GM18520 (cell line): ENCODE measurements around the gene AMD1.
A peak's percentile ranks its signal among the peaks of the same experiment; 100 is the strongest.
"Not testable (repeated sequence)": the region's sequence is repeated elsewhere in the genome, so short reads cannot be mapped to it uniquely, and the experiment has no call there.

ENCODE experiments used
- ATAC-seq: cut with Tn5 transposase; IDR thresholded peaks from one replicate; pipeline ENCODE4 v1.9.1; 2021; ENCODE audit not compliant: unreplicated experiment

Gene AMD1

DNA sequence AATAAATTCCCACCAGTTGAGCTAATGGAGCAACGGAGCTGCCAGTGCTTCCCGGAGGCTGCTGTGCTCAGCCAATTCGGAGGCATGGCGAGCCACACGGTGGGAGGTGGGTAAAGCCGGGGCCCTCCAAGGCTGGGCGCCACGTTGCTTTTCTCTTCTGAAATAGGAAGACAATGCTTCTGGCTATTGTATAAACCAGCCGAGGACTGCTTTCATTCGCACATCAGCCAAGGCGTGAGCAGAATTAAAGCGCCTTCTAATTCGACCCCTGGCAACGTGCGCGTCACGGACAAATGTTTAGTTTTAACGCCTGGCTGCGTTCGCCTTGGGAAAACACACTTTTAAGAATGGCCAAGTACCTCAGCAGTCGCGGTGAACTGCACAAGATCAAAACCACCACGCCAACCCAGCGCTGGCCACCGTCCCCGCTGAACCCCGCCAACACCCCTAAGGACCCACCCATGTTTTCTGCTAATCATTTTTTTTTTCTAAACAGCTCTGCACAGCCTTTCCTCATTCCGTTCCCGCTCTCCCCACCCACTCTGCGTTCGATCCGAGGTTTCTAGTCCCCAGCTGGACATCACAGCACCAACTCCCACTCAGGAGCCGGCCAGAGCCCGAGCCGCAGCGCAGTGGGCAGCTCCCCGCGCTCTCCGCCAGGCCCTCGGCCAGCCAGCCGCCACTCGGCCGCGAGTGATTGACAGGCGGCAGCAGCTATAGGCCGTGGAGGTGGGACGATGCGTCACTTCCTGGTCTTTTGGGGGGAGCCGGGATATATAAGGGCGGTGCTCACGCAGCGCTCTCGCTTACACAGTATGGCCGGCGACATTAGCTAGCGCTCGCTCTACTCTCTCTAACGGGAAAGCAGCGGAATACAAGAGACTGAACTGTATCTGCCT lies at the start of gene AMD1:
Gene AMD1 (plus strand): TSS at position 805 of the 899 bp plus-strand sequence. CDS start 321 bp downstream, outside the sequence.
- ATAC-seq: peak; percentile 65

DNA sequence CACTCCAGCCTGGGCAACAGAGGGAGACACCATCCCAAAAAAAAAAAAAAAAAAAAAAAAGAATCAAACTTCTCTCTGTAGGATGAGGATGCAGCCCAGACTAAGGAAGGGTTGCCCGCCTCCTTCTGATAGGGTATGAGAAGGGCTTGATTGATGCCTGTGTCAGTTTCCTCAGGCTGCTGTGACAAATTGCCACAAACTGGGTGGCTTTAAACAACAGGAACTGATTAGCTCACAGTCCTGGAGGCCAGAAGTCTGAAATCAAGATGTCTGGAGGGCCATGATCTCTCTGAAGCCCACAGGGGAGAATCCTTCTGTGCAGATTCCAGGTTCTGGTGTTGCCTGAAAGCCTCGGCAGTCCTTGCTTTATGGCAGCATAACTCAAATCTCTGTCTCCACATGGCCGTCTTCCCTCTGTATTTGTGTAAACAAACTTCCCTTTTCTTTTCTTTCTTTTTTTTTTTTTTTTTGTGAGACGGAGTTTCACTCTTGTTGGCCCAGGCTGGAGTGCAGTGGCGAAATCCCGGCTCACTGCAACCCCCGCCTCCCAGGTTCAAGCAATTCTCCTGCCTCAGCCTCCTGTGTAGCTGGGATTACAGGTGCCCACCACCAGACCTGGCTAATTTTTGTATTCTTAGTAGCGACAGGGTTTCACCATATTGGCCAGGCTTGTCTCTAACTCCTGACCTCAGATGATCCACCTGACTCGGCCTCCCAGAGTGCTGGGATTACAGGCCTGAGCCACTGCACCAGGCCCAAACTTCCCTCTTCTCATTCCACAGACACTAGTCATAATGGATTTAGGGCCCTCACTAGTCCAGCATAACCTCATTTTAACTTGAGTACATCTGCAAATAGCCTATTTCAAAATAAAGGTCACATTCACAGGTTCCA lies 48.1 kb upstream of the AMD1 start:
- ATAC-seq: no peak

DNA sequence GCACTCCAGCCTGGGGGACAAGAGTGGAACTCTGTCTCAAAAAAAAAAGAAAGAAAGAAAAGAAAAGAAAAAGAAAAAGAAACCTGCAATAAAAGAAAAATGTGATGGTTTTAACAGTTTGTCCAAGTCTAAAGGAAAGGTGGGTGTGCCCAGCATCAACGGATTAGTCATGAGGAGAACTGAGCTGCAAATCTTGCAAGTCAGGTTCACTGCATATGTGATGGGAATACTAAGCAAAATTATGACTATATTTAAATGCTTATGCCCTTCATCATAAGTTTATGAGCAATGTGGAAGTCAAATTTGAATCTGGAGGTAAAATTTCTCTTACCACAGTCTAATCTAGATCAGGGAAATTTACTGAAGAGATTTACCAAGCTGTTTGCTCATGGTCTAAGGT lies 46.2 kb upstream of the AMD1 start:
- ATAC-seq: no peak

DNA sequence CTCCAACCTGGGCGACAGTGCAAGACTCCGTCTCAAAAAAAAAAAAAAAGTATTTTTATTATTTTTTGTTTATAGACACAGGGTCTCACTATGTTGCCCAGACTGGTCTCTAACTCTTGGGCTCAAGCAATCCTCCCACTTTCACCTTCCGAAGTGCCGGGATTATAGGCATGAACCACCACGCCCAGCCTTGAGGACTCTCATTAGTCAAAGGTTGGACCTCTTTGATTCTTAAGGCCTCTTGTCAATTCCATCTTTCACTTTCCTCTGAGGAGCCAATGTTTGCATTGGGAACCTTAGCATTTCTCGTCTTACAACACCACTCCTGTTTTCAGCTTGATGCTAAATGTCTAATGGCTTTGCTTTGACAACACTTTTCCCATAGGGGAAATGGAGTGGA lies 43.2 kb upstream of the AMD1 start:
- ATAC-seq: no peak

DNA sequence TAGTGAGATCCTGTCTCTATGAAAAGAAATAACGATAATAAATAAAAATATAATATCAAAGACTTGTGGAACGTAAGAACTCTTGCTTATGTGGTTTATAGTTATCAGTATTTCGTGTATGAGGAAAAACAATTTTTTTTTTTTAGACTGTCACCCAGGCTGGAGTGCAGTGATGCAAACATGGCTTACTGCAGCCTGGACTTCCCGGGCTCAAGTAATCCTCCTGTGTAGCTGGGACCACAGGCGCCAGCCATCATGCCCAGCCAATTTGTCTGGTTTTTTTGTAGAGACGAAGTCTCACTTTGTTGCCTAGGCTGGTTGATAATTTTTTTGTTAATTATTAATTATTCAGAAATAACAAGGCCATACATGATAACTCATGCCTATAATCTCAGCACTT lies 40.8 kb upstream of the AMD1 start:
- ATAC-seq: no peak

DNA sequence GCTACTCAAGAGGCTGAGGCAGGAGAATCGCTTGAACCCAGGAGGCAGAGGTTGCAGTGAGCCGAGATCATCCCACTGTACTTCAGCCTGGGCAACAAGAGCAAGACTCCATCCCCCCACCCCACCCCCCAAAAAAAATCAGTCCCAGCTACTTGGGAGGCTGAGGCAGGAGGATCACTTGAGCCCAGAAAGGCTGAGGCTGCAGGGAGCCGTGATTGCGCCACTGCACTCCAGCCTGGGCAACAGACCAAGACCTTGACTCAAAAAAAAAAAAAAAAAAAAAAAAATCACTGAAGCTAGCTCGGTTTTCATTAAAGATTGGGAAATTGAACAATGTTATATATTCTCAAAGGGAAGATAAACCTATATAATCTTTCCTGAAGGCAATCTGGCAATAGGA lies 38.8 kb upstream of the AMD1 start:
- ATAC-seq: not testable (repeated sequence)

DNA sequence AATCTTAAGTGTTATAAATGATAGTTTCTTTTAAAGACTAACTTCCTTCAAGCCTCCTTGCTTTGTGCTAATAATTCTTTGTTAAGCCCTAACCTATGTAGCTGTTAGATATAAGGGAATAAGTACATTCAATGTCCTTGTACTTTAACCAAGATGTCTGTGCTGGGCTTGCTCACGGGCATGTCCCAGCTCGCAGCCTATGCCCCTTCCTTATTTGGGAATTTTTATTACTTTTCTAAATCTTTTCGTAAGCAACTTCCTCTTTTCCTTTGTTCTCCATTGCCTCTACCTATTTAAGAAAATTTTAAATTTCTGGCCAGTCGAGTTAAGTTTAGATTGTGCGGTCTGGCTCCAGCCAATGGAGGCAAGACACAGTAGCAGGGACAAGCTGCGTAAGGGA lies 33.3 kb upstream of the AMD1 start:
- no peak for ATAC-seq

DNA sequence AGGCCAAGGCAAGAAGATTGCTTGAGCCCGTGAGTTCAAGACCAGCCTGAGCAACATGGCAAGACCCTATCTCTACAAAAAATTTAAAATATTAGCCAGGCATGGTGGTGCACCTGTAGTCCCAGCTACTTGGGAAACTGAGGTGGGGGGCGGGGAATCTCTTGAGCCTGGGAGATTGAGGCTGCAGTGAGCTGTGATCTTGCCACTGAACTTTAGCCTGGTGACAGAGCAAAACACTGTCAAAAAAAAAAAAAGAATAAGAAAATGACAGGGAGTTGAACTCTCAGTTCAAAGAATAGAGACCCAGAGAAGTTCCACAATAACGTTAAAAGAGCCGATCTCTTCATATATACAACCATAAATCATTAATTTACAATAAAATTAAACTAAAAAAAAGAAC lies 24.8 kb upstream of the AMD1 start:
- ATAC-seq: no peak

DNA sequence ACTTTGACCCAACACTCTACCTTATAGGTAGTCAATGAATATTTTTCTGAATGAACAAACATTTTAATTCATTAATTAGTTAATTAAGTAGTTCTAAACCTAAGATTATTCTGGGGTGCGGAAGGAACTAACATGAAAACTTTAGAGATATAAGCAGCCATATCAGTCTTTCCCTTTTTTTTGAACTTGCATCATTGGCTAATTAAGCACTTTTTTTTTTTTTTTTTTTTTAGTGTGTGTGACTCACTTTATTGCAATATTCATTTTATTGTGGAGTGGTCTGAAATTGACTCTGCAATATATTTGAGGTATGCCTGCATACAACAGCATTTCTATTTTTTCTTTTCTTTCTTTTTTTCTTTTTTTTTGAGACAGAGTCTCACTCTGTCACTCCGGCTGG lies 21.8 kb upstream of the AMD1 start:
- no peak for ATAC-seq

DNA sequence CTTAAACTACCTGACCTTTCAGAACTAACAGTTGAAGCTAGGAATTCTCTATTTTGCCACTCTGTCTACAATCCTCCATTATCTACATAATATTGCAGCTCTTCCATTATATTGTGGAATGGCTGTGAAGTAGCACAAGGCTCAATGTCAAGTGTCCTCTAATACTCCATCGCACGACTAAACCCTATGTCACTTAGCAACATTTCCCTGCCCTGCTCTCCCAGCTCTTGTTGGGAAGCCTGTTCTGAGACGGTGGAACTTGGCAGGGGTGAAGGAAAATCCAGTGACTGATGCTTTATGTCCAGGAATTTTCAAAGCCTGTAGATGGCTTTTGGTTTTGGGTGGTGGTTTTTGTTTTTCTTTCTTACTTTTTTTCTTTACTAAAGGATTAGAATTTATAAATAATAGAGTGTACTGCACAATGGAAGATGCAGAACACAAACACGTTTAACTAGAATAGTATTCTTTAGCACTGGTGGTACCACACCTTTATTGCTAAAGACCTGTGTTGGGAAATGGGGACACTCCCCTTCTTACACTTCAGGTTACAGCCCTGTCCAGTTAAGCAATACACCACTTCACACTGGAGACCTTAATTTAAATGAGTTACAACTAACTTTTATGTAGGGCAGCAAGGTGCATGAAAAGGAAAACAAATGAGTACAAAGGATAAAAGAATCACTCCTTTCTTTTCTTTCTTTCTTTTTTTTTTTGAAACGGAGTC lies 20.7 kb upstream of the AMD1 start:
- no peak for ATAC-seq

DNA sequence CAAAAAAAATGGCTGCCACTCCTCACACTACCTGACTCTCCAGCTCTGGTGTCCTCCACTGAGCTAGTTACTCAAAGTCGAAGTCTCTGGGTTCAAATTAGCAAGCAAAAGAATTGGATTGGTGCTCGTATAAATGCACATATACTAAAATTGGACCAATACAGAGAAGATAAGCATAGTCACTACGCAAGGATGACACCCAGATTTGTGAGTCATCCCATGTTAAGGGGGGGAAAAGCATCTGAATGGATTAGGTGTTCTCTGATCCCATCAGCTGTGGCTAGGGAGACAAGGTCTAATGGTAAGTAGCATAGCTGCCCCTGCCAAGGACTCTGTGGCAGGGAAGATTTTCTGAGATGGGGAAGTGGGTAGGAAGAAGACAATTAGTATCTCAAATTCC lies 18.3 kb upstream of the AMD1 start:
- ATAC-seq: no peak

DNA sequence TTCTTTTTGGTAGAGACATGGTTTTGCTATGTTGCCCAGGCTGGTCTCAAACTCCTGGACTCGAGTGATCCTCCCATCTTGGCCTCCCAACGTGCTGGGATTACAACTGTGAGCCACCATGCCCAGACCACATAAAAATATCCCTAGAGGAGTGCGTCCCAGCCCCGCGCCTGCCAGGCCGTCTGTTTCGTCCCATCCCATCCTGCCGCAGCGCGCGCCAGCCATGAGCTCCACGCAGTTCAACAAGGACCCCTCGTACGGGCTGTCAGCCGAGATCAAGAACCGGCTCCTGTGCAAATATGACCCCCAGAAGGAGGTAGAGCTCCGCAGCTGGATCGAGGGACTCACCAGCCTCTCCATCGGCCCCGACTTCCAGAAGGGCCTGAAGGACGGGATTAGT lies 16.6 kb upstream of the AMD1 start:
- ATAC-seq: no peak

DNA sequence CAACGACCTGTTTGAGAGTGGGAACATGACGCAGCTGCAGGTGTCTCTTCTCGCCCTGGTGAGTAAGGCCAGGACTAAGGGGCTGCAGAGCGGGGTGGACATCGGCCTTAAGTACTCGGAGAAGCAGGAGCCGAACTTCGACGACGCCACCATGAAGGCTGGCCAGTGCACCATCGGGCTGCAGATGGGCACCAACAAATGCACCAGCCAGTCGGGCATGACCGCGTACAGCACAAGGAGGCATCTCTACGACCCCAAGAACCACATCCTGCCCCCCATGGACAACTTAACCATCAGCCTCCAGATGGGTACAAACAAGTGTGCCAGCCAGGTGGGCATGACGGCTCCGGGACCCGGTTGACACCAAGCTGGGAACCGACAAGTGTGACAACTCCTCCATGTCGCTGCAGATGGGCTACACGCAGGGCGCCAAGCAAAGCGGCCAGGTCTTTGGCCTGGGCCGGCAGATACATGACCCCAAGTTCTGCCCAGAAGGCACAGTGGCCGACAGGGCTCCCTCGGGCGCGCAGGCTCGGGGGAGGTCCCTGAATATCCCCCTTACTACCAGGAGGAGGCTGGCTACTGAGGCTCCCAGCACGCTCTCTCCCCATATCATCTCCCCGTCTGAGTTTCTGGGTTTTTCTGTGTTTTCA lies 15.9 kb upstream of the AMD1 start:
- no peak for ATAC-seq

DNA sequence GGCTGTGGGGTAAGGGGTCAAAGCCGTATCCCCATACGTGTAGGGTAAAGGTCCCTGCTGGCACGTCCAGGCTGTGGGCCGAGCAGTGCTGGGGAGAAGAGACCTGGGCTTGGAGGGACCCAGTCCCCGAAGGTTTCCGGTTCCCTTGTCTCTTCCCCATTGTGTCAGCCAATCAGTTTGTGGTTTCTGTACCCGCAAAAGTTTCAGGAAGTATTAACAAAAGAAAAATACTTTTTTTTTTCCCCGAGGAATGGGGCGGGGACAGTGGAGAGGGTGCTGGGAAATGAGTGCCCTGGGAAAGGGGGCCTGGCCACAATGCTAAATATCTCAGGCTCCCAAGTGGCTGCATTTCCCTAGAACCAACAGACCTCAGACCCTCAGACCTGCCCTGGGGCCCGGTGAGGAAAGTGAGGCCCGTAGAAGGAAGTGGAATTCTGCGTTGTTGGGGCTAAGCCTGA lies 15.2 kb upstream of the AMD1 start:
- no peak for ATAC-seq

DNA sequence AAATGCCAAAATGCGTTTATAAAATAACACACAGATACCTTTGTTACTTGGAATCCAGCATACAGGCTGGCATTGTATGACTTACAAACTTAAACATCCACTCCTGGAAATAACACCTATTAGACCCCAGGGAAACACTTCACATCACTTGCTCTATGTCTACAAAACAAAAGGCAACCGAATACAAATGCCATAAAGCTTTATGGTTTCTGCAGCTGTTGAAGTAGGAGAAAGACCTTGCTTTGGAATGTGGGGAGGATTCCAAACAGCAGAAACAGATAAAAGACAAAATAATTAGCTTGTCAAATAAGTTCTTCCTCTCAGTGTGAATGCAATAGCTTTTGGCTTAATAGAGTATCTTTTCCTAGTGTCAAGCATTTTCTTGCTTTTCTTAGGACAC lies 9.8 kb upstream of the AMD1 start:
- ATAC-seq: no peak

DNA sequence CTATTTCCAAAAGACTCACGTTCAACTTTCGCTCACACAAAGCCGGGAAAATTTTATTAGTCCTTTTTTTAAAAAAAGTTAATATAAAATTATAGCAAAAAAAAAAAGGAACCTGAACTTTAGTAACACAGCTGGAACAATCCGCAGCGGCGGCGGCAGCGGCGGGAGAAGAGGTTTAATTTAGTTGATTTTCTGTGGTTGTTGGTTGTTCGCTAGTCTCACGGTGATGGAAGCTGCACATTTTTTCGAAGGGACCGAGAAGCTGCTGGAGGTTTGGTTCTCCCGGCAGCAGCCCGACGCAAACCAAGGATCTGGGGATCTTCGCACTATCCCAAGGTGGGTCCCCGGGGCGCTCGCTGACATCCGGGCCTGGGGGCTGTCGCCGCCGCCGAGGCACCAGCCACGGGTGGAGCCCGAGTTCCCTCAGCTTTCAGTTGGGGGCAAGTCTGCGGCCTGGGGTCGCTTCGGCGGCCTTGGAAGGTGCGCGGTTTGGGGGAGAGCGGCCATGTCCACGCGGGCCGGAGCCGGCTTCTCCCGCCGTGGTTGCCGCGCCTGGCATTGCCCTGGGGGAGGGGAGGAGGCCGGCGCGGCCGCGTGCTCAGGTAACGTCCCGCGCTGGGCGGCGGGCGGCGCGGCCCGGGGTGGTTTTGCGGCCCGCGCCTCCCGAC lies 429 bp downstream of the AMD1 start:
- peak; percentile 0 for ATAC-seq

DNA sequence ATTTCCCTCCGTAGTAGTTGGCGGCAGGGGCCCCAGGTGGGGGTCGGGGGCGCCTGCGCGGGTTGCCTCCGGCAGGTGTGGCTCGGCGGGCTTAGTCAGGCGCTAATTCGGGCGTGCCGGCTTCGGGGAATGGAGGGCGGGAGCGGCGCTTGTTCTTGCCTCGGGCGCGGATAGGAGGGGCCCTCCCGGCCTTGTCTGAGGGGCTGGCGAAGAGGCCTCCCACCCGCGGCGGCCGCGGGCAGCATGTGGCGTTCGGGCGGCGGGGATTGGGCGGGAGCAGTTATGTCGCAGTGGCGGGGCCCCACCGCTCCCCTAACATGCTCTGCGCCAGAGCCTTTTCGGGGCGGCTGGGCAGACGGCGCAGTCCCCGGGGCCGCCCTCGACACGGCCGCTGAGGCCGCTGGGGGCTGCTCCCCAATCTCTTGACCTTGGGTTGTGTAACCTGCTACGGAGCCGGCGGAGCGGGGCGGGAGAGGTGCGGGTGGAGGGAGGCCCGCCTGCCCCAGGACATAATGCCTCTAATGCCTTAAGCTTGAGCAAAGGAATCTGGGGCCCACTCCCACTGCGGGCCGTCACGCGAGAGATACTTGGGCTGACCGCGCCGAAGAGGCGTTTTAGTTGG lies 1.1 kb downstream of the AMD1 start:
- ATAC-seq: peak; percentile 8

DNA sequence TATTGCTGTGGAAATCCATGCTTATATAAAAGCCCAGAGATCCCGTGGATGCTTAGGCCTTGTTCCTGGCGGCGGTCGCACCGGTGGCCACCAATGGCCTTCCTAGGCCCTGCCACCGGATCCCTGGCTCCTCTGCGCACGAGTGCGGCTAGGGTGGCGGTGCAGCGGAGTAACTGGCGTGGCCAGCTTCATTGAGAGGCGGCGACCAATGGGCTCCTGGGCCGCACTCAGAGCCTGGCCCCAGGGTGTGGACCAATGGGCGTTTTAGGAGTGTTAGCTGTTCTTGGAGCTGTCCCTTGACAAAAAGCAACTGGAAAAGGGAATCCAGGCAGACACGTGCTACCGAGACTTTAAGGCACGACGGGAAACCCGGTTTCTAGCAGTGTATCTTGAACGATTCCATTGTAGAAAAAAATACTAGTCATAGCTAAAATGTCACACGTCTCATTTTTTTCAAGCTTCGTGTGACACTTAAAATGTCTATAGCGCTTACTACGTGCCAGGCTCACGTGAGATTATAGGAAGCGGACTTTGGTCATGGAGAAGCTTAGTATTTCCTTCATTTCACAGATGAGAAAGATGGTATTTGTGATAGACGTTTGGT lies 1.7 kb downstream of the AMD1 start:
- peak; percentile 26 for ATAC-seq

DNA sequence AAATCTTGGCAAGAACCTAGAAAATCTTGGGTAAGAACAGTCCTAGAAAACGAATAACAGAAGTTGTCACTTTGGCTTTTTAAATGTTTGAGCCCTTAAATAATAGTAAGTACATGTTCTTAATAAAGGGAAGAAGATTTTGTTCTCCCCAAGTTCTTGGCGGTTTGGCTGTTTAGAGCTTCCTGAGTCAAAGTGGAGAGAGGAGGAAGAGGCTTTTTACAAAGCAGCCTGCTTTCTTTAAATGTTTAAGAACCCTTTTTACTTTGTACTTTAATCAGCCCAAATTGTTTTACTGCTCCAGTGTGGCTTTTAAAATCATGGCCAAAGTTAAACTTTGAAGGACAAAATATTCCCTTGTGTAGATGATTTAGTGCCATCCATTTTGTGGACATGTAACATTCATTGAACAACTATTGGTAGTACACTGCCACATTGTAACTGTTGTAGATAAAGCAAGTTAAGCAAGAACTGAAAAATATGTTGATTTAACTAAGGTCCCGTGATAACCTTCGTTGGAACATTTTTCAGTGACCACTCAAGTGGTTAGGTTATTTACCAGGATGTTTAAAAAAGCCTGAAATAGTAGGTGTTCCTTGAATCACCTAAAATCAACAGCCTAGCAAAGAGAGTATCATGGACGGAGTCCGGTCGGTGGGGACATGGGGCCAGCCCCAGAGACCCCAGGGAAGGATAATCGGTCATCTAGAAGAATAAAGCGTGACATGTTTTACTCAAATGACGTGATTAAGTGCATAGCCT lies 2.4 kb downstream of the AMD1 start:
- no peak for ATAC-seq
